Left ventricle myocardium inferior (tissue), 1 donor: ENCODE data around the gene FAM168B. TPM values are rescaled to one million over a fixed set of nuclear protein-coding genes. Genes with fewer than 3 reads are reported as not detected.
A peak's percentile ranks its signal among the peaks of the same experiment; 100 is the strongest.

ENCODE experiments used
- DNase-seq: peaks from one replicate; pipeline ENCODE4 v3.0.0-alpha.2; 2020
- H3K27ac ChIP-seq: fragments of 200-600 bp; replicated peaks from 2 replicates; pipeline ENCODE4 v1.8.0; 2021
- H3K27me3 ChIP-seq: fragments of 200-600 bp; 2 replicates; pipeline ENCODE4 v1.8.0; 2021; ENCODE audit warnings: low read depth
- H3K36me3 ChIP-seq: fragments of 200-600 bp; 2 replicates; pipeline ENCODE4 v1.8.0; 2021
- H3K4me1 ChIP-seq: fragments of 200-600 bp; 2 replicates; pipeline ENCODE4 v1.8.0; 2021
- H3K4me3 ChIP-seq: fragments of 200-600 bp; 2 replicates; pipeline ENCODE4 v1.8.0; 2021; ENCODE audit warnings: mild to moderate bottlenecking, moderate library complexity
- H3K9me3 ChIP-seq: fragments of 200-600 bp; replicated peaks from 2 replicates; pipeline ENCODE4 v1.8.0; 2021
- intact Hi-C: fragments of 100-400 bp; cut with micrococcal nuclease; formaldehyde crosslinking; loops from one replicate; pipeline ENCODE4 v1.11.0; 2022
- total RNA-seq: library from RNA; stranded (reverse); fragmentation: NEBNext Ultra II Directional; extraction: Animal tissue kit (Norgen Biotek cat#: 25700); gene quantifications from one replicate; pipeline ENCODE4 v1.2.1, GENCODE V29; 2021
- TF ChIP-seq, protein P1 (sequence below): fragments of 200-600 bp; IDR thresholded peaks from 2 replicates; pipeline ENCODE4 v1.8.0; 2021; ENCODE audit warnings: antibody characterized with exemption, mild to moderate bottlenecking, borderline replicate concordance
- donor health status: DM: no; HTN: yes; CAD: no; lungs with severe emphysema.

Gene FAM168B
- total RNA-seq, 1 donor from 2014 or later: 90.5 TPM

DNA sequence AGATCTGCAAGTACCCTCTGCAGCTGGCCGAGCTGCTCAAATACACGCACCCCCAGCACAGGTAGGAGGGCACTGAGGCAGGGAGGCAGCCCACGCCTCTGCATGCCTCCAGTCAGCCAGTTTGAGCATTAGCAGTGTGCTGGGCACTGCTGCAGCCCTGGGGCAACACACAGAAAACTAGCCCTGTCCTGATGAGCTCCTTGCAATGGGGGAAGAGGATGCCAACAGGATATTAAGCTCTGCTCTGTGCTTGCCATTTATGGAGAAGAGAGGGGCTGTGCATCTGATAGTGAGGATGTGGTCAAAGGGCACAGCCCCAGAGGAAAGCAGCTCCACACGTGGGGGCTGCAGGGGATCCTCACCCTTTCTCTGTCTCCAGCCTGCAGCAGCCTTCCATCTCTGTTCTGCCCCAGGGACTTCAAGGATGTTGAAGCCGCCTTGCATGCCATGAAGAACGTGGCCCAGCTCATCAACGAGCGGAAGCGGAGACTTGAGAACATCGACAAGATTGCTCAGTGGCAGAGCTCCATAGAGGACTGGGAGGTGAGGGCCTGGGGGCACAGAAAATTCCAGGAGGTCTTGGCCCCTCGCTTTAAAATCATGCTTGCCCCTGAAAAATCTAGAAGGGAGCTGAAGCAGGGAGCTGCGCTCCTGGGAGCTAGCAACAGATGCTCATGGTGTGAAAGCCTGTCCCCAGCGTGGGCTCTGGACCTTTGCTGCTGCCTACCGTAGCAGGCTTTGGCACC lies 51.7 kb downstream of the FAM168B start:
- Histone ChIP-seq H3K9me3 (no peaks in the 10 kb centered on the region), H3K4me3 (no peak overlapping the region), H3K27me3 (peaks cover 49% of the 10 kb centered on the region), H3K27ac (no peak overlapping the region), H3K36me3 (peaks cover 4% of the 10 kb centered on the region), H3K4me1 (peaks cover 12% of the 10 kb centered on the region)
- intact Hi-C loops: no loop called here
- TF ChIP-seq, protein P1, sequence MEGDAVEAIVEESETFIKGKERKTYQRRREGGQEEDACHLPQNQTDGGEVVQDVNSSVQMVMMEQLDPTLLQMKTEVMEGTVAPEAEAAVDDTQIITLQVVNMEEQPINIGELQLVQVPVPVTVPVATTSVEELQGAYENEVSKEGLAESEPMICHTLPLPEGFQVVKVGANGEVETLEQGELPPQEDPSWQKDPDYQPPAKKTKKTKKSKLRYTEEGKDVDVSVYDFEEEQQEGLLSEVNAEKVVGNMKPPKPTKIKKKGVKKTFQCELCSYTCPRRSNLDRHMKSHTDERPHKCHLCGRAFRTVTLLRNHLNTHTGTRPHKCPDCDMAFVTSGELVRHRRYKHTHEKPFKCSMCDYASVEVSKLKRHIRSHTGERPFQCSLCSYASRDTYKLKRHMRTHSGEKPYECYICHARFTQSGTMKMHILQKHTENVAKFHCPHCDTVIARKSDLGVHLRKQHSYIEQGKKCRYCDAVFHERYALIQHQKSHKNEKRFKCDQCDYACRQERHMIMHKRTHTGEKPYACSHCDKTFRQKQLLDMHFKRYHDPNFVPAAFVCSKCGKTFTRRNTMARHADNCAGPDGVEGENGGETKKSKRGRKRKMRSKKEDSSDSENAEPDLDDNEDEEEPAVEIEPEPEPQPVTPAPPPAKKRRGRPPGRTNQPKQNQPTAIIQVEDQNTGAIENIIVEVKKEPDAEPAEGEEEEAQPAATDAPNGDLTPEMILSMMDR: no peak
- no peak for DNase-seq

DNA sequence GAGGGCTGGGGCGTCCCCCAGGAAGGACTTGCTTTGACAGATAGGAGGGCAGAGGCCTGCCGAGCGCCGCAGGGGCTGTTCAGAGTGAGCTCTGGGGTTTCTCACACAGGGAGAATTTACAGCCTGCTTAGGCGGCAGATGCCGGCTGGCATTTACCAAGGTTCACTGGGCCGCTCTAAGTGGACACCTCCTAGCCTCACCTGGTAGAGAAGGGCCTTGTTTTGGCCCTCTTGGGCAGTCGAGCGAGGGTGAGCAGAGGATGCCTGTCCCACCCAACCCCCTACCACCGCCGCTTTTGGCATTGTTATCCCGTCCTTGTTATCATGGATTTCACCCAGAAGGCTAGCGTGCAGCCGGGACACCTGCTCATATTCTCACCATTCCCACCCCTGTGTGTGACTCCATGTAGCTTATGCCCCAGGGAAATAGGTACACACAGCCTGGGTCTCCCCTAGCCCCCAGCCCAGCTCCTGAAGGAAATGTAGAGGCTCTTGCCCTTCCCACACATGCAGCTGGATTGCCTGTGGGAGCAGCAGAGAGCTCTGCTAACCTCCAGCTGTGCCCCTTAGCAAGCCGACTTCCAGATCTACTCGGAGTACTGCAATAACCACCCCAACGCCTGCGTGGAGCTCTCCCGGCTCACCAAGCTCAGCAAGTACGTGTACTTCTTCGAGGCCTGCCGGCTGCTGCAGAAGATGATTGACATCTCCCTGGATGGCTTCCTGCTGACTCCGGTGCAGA lies 52.4 kb downstream of the FAM168B start:
- Histone ChIP-seq H3K27ac (no peak overlapping the region), H3K27me3 (peaks cover 56% of the 10 kb centered on the region), H3K4me3 (peak overlapping the region; percentile 50), H3K9me3 (no peaks in the 10 kb centered on the region), H3K4me1 (peaks cover 12% of the 10 kb centered on the region), H3K36me3 (no peaks in the 10 kb centered on the region)
- DNase-seq: no peak
- TF ChIP-seq, protein P1: peak; percentile 12
- intact Hi-C loops: no loop called here

DNA sequence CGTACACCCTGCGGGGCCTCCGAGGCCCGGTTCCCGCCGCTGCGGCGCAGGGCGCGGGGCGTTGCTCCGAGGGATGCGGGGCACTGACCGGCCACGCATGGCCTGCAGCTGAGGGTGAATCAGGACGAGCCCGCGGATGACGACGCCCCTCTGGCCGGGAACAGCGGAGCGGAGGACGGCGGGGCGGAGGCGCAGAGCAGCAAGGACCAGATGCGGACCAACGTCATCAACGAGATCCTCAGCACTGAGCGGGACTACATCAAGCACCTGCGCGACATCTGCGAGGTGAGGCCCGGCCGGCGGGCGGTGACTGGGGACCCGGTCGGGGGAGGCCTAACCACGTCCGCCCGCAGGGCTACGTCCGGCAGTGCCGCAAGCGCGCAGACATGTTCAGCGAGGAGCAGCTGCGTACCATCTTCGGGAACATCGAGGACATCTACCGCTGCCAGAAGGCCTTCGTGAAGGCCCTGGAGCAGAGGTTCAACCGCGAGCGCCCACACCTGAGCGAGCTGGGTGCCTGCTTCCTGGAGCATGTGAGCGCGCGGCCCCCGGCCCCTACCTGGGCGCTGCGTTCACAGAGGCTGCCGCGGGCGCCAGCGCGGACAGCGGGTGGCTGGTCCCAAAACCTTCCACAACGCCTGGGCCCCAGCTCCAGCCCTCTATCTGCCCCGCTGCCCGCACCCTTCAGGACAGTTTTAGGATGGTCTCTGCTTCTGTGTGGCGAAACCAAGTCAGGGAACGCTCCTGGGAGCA lies 53.2 kb downstream of the FAM168B start:
- peaks cover 64% of the 10 kb centered on the region for H3K27me3 ChIP-seq
- TF ChIP-seq, protein P1: no peak
- H3K27ac ChIP-seq: no peak overlapping the region
- H3K9me3 ChIP-seq: no peaks in the 10 kb centered on the region
- peak overlapping the region; percentile 50 for H3K4me3 ChIP-seq
- no peak for DNase-seq
- no peaks in the 10 kb centered on the region for H3K36me3 ChIP-seq
- intact Hi-C loops: no loop called here
- H3K4me1 ChIP-seq: peaks cover 17% of the 10 kb centered on the region

DNA sequence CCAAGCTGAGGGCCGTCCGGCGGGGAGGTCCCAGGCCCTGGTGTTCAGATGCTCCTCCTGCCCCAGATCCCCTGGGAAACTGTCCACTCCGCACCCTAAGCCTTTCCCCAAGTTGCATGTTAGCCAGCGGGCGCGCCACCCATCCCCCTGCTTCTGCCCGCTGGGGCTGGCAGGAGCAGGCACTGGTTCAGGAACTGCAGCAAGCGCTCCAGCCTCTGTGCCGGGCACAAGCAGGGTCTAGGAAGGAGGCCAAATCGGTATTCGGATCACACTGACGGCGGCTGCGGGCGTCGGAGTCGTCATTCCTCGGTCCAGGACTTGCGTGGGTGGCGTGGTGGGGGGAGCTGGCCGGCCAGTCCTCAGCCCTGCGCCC lies 53.7 kb downstream of the FAM168B start:
- H3K27ac ChIP-seq: no peak overlapping the region
- H3K36me3 ChIP-seq: no peaks in the 10 kb centered on the region
- peaks cover 68% of the 10 kb centered on the region for H3K27me3 ChIP-seq
- intact Hi-C loops: no loop called here
- no peaks in the 10 kb centered on the region for H3K9me3 ChIP-seq
- peaks cover 18% of the 10 kb centered on the region for H3K4me1 ChIP-seq
- DNase-seq: no peak
- TF ChIP-seq, protein P1: no peak
- peak overlapping the region; percentile 50 for H3K4me3 ChIP-seq

DNA sequence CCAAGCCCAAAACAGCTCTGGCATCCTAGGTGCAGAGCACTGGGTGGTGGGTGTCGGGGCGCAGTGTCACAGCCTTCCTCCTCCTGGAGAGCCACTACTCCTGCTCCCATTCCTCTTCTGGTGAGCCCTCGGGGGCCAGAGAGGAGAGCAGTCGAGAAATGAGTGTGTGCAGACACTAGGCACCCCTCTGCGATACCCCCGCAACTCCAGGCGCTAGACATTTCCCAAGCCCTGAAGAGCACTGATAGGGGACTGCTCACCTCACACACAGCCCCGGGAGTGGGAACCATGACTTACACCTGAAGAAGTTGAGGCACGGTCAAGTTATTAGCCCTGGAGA lies 54.2 kb downstream of the FAM168B start:
- H3K27me3 ChIP-seq: peaks cover 73% of the 10 kb centered on the region
- intact Hi-C loops: no loop called here
- no peaks in the 10 kb centered on the region for H3K9me3 ChIP-seq
- TF ChIP-seq, protein P1: no peak
- H3K4me1 ChIP-seq: peaks cover 18% of the 10 kb centered on the region
- no peak for DNase-seq
- H3K36me3 ChIP-seq: no peaks in the 10 kb centered on the region
- no peak overlapping the region for H3K27ac ChIP-seq
- H3K4me3 ChIP-seq: no peak overlapping the region
